DMS79 treated with DMSO at 0.1 percent for 48 hours (cell line): ENCODE results near the gene SPIN2A.
"Not testable (repeated sequence)": the region's sequence is repeated elsewhere in the genome, so short reads cannot be mapped to it uniquely, and the experiment has no call there.

Experiments
- DNase-seq: peaks from one replicate; lab custom pipeline; 2025; lab: John Stamatoyannopoulos, UW

SPIN2A gene

DNA sequence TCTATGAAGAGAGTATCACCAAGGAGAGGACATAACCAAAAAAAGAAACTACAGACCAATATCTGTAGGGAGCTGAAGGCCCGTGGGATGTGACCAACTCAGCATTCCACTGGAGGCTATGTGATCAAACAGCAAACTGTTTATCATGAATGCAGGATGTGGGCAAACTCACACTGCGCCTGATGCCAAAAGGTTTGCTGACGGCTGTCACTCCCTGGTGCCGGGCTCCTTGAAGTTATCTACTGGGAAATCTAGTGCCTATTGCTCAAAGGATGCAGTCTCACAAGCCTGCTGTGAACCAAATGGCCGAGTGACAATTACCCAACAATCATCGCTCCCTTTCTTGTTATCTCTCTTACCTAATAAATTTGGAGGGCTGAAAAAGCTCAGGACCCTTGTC is 34.3 kb downstream of the SPIN2A start:
- DNase-seq, result not testable (repeated sequence)
